B cell (primary cell): ENCODE data around the gene MYO18A.

Experiments
- CTCF ChIP-seq: fragments of 200-600 bp; IDR thresholded peaks from one replicate; pipeline ENCODE4 v1.8.0; 2022; ENCODE audit warnings: antibody characterized with exemption, mild to moderate bottlenecking
- EZH2 ChIP-seq: IDR thresholded peaks from 2 replicates; pipeline ENCODE4 v1.6.1; 2012; ENCODE audit warnings: borderline replicate concordance, low read depth, mild to moderate bottlenecking, moderate library complexity, low read length; ENCODE audit not compliant: insufficient read depth, poor library complexity, severe bottlenecking

- TF ChIP-seq CTCF (no peak), EZH2 (no peak)
These were observed 119.7 kb downstream of the MYO18A start for GRCh38 chr17:29060475-29060874.
